Epidermal melanocyte (primary cell): Measurements from ENCODE around the gene SGMS1.
"Not testable (repeated sequence)": the region's sequence is repeated elsewhere in the genome, so short reads cannot be mapped to it uniquely, and the experiment has no call there.

Experiments used
- DNase-seq: peaks from one replicate; pipeline ENCODE4 v3.0.0; 2011; ENCODE audit warnings: low spot score; ENCODE audit not compliant: insufficient read length

SGMS1 gene

DNA sequence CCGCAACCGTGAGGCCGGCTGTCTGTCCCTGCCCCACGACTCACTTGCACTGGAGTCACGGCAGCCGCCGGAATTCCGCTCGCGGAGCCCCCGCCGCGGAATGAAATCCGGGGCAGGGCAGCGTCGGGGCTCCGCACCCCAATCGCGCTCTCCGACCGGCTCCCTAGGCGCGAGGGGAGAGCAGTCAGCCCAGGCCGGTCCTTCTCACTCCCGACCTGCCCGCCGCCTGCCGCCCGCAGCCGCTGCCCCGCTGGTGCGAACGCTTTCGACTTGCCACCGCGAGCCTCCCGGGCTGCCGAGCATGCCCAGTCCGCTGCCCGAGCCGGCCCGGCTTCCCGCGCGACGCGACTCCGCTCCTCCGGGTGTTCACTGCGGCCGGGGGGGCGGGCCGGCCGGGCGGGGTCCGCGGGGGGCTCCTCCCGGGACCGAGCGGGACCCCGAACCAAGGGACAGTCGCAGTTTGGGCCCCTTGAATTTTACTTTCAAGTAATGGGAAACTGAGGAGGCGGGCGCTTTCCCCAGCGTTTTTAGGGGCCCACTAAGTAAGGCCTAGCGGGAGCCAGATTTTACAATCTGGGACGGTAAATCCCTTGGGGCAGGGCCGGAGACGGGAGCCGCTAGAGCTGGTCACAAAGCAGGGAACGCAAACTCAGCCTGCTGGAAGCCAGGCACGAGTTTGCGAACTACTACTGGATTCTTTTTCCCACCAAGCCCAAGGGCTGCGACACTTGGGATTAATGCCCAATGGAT lies at the start of gene SGMS1:
TSS of gene SGMS1 (minus strand) at position 294 of the 750 bp plus-strand sequence. CDS start 279,842 bp downstream, outside the sequence.
- DNase-seq: peak; percentile 83

DNA sequence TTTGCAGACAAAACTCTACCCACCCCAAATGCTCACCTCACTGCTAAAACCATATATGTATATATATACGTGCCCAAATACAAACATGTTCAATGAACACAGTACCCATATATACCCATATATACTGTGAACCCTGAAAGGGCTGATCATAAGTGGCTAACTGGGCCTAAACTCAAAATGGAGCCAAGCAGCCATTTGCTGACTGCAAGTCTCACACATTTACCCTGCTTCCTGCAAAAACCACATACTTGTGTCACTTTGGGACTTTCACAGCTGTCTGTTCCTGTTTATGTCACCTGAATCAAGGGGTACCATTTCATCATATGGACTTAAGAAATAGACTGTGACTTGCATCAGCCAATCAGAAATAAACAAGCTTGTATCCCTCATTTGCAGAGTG lies 48.4 kb upstream of the SGMS1 start:
- DNase-seq: not testable (repeated sequence)

DNA sequence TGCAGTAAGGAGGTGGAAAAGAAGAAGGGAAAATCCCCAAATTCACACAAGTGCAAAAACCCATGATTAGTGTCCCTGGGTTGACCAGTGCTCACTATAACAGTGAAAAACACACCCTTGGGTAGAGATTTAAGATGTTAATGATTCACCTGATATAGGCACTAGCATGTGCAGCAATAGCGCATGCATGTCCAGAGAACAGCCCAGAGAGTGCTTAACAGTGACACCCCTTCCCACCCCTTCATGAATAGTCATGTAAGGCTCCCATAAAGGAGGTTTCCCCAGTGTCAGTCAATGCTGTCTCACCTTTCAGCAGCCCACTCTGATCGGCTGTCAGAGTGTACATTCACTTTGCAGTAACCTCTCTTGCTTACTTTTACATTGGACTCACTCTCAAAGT lies 47.9 kb upstream of the SGMS1 start:
- not testable (repeated sequence) for DNase-seq

DNA sequence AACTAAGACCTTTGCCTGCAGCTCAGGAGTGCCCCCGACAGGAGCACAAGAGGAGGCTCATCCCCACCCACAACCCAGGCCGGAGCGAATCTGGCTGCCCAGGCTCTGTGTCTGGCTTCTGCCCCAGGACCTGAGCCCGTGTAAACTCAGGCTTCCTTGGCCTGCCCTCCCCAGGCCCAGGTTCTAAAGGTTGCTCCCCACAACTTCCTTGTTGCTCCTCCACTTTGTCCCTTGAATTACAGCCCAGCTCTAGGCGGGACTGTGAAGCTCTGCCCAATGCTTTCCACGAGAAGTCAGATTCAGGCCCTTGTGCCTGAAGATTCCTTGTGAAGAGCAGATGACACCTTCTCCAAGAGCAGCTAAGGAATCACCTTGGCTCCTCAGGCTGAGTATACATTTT lies 46.2 kb upstream of the SGMS1 start:
- not testable (repeated sequence) for DNase-seq

DNA sequence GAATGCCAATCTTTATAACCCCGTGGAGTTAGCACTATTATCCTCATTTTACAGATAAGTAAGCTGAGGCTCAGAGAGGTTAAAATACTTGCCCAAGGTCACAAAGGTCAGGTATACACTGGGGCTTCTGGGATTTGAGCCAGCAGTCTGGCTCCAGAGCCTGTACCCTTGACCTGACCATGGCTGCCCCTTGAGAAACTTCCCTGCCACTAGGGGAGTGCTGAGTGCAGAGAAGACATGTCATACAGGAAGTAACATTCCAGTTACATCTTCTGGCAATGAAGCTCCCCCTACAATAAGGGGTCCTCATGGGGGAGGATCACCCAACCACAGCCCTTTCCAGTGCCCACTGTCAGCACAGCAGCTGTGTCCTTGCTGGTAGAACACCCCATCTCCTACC lies 43.6 kb upstream of the SGMS1 start:
- DNase-seq: not testable (repeated sequence)

DNA sequence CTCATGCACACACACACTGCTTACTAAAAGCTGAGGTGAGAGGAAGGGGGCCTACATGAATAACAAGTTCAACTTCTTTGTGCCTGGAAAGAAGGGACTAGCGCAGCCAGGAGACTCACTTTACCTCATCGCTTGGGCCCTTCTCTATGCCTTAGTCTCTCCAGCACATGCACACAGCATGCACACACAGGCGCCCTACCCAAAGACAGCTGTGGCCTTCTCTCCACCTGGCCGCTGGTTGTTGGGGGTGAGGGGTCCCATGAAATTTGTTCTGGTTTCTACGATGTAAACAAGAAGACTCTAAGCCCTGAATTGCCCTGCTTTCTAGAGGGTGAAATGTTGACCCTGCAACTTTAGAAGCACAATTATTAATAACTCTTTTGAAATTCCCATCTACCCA lies 38.7 kb upstream of the SGMS1 start:
- not testable (repeated sequence) for DNase-seq

DNA sequence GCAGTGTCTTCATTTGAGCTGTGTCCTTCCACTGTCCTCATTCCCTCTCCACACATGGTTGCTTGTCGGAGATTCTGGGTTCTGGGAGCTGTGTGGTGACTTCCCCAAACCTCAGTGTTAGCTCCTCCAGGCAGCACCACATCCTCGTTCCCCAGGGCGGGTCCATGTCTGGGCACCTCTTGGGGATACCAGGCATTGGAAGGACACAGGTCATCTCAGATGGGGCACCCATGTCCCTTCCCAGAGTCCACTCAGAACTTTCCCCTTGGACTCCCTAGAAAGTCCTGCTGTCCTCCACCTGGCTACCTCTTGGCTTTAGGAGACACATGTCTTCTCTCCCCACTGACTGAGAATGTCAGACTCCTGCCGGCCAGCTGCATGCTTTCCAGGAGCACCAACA lies 37.8 kb upstream of the SGMS1 start:
- not testable (repeated sequence) for DNase-seq

DNA sequence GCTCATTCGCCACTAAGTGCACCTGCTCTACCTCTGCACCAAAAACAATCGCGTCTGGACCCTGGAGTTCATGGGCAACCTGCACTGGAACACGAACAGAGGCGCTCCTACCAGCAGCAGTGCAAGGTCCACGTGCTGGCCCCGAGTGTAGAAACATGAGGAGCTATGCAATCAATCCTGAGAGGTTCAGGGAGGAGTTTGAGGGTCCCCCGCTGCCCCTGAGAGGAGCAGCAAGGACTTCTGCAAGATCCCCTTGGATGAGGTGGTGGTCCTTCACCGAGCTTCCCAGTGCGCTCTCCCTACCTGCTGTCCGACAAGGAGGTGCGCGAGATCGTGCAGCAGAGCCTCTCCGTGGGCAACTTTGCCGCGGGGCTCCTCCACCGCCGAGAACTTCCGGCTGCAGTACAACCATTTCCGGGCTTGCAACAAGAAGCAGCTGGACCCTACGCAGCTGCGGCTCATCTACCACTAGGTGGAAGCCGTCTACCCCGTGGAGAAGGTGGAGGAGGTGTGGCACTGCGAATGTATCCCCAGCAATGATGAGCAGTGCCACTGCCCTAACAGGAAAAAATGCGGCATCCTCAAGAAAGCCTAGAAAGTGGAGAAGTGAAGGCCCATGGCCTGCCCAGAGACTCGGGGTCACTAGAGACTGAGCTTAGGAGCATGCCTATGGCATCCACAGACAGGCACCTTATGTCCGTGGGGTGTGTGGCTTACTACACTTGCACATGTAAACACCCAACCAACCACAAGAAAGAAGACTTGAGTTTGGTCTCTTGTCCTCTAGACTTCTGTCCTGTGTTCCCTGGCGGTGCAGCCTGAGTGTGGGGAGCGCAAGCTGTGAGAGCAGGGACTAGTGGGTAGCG lies 36.3 kb upstream of the SGMS1 start:
- not testable (repeated sequence) for DNase-seq

DNA sequence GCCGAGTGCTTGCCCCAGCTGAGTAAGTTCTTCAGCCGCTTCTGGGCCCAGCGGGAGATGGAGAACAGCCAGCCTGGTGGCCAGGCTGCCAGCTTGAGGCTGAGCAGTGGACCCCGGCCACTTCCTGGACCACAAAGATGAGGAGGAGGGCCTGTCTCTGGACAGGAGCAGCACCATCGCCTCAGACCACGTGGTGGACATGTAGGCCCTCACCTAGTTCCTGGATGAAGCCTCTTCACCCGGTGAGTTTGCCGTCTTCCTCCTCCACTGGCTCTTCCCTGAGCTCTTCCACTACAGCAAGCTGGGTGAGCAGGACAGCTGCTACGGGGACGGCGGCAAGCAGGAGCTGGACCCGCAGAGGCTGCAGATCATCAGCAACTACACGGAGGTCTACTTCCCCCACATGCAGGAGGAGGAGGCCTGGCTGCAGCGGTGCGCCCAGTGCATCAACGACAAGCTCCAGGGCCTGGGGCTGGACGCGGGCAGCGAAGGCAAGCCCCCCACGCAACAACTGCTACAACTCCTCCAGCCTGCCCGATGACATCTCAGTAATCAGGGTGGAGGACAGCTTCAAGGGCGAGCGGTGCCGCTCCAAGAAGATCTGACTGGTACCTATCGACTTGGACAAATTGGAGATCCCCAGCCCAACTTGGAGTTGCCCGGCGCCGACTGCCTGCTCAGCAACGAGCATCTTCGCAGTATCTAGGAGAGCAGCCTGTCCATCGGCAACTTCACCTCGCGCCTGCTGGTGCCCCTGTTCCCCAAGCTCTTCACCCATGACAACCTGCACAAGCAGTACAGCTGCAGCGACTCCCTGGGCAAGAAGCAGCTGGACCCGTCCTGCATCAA lies 35.5 kb upstream of the SGMS1 start:
- DNase-seq: not testable (repeated sequence)

DNA sequence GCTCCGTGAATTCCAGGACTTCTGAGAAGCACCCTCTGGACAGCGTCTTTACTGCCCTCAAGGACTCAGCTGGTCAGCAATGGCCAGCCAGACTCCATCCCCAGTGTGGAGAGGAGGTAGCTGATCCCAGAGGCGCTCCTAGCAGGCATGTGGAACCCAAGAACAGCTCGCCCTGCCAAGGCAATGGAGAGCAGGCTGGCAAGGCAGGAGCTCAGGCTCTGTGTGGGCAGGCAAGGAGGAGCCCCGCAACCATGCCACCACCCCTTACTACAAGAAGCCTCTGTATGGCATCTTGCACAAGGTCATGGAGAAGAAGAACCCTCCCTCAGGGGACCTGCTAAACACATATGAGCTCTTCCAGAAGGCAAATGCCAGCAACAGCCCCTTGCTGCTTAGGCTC lies 34.4 kb upstream of the SGMS1 start:
- DNase-seq: no peak

DNA sequence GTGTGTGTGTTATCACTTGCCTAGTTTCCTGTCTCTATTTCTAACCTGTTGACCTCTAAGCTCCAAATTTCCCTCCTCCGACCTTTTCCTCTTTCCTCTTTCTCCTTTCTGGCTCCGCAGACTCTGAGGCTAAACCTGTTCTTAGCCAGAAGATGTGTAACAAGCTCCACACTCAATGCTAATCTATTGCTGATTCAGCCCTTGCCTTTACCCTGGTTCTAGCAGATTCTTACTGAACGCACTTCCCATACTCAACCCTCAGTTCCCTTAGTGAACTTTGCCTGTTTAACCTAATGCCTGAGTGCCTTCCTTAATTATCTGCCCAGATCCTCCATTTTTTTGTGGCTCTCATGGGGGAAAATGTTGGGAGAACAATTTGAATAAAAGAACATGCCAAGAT lies 30.0 kb upstream of the SGMS1 start:
- no peak for DNase-seq

DNA sequence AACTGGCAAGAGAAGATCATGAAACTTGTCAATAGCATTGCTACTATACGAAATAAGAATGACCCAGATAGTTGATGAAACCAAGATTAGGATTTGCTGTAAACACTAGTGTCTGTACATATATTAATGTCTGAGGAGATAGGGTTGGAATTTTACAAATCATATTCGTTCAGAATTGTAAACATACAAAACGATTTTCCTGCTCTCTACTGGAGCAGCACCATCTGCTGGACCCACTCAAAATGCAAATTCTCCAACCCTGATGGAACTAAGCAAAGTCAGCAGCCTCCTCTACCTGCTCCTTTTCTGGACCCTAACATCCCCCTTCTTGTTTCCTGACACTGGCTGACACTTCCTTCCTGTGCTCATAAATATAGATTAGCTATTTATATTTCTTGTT lies 29.4 kb upstream of the SGMS1 start:
- DNase-seq: no peak

DNA sequence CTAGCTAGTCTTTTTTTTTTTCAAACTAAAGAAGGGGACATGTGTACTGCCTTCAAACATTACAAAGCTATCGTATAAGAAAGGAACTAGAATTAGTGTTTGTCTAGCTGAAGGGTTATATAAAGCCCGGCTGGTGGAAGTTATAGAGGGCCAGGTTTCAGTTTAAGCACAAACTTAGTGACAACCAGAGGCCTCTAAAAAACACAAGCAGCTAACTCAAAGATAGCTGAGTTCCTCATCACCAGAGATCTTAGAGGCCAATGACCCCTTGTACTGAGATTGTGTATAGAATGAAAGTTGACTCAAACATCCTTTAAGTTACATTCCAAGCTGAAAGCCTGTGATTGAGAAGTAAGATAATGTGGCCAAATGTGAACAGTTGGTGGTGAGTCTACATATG lies 28.1 kb upstream of the SGMS1 start:
- DNase-seq: no peak

DNA sequence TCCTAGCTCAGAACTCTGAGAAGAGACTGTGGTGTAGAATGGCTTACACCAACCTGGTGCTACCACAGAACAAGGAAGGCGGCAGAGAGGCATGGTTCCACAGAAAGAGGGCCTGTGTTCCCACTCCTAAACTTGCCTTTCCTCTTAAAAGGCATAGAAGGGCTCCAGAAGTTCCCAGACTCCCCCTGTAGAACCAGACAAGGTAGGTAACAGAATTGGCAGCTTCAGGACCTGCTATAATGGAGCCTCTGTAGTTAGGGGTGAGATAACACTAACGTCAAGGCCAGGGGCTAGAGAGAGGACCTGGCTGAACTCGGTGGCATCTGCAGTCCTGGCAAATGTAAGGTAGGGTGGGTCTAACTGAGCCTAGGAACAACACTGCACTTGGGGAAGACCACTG lies 26.7 kb upstream of the SGMS1 start:
- no peak for DNase-seq

DNA sequence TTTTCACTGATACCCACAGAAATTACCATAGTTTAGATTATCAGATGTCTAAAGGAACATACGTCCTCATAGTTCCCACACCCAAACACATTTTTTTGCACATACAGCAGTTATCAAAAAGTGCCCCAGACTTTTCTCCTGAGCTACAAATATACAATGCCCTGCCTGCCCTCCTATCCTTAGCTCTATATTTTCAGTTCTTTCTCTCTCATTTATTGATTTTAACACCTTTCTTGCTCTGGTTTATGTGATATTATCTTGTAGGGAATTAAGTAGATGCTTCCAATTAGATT lies 25.1 kb upstream of the SGMS1 start:
- no peak for DNase-seq

DNA sequence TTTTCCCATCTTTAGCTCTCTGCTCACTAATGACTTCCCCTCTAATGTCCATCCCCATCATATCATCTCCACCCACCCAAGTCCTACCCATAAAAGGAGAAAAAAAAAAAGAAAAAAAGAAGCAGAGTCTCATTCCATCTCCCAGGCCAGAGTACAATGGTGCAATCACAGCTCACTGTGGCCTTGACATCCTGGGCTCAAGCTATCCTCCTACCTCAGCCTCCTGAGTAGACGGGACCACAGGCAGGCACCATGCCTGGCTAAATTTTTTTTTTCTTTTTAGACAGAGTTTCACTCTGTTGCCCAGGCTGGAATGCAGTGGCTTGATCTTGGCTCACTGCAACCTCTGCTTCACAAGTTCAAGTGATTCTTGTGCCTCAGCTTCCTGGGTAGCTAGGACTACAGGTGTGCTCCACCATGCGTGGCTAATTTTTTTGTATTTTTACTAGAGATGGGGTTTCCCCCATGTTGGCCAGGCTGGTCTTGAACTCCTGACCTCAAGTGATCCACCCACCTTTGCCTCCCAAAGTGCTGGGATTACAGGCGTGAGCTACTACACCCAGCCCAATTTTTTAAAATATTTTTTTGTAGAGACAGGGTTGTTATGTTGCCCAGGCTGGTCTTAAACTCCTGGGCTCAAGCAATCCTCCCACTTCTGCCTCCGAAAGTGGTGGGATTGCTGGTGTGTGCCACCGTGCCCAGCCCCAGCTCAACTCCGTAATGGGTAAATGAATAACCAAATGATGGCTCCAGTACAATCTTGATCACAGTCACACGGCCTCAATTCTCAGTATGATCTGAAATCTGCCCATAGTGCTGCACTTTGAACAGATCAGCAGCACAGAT lies 24.6 kb upstream of the SGMS1 start:
- DNase-seq: no peak

DNA sequence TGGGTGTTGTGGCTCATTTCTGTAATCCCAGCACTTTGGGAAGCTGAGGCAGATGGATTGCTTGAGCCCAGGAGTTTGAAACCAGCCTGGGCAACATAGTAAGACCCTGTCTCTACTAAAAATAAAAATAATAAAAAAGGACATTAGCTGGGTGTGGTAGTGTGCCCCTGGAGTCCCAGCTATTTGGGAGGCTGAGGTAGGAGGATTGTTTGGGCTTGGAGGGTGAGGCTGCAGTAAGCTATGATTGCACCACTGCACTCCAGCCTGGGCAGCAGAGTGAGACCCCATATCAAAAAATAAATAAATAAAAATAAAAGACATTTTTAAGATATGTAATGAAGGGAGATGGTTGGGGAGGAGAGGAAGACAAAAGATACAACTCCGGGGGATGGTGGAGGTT lies 23.6 kb upstream of the SGMS1 start:
- DNase-seq: not testable (repeated sequence)

DNA sequence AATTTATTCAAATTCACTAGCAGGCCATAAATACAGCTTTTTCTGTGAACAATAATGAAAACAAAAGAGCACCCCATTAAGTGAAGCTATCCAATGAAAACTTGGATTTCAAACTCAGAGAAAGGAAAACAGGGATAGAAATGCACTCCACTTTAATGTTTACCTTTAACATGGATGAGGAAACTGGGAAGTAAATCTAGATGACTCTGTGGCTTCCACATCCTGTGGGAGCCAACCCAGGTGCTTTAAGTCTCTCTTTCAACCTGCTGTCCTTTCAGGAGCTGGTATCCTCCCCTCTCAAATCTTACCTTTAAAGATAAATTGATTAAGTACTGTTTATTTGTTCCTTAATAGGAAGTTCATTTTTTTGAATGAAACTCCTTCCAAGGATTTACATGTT lies 21.5 kb upstream of the SGMS1 start:
- DNase-seq: no peak

DNA sequence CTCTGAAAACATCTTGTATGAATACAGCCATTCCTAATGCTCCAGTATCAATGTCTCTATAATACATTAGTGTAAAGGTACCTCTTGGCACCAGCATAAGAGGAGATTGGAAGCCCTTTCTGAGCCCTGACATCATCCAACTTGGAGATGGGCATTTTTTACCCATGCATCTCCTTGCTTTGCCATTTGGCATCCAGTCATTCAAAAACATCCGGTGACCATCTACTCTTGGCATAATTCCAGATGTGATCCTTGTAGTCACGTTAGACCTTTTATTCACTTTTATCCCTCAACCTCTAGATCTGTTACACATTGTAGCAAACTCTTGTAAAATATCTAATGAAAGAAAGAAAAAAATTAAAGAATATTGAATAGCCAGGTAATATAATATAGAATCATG lies 17.9 kb upstream of the SGMS1 start:
- no peak for DNase-seq

DNA sequence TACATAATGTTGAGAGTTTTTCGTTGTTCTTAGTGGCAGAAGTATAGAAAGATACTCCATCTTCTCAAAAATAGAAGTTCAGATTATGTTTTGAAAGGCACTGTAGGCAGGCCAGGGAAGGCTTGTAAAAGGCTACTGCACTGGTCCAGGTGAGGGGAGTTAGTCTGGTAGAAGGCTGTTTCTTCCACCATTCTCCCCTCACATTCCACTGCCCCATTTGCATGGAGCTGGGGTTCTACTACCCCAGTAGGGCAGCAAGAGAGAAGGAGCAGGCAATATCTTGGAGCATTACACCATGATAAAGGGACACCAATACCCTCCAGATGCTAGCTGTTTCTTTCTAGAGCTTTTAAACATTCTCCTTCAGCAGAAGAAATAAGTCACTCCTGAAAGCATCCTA lies 16.5 kb upstream of the SGMS1 start:
- DNase-seq: no peak
